Fibroblast of skin of left biceps (primary cell): ENCODE measurements around the gene IP6K3.
A peak's percentile ranks its signal among the peaks of the same experiment; 100 is the strongest.

Experiments
- DNase-seq, 2 experiments: peaks; one replicate each; pipeline ENCODE4 v3.0.0-alpha.2; 2013; ENCODE audit warnings: low read depth in 2 of 2

The IP6K3 gene

GRCh38 chr6:33759887-33760629 lies 13.4 kb upstream of the IP6K3 start:
- DNase-seq, result no peak

DNA sequence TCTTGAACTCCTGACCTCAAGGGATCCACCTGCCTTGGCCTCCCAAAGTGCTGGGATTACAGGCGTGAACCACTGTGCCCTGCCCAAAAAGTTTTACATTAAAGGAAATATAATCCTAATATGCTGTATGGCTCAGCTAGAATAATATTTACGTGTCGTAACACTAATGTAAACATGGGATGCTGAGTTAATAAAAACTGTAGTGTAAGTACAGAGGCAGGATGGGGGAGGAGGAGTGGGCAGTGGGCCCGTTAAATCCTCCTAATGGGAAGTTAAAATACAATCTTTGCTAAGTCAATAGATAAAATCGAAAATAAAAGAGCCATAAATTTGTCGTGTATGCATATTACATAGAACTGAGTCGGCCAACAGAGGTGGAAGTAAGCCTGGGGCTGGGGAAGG lies 12.1 kb upstream of the IP6K3 start:
- no peak for DNase-seq

GRCh38 chr6:33757906-33758305 lies 11.2 kb upstream of the IP6K3 start:
- no peak for DNase-seq

DNA sequence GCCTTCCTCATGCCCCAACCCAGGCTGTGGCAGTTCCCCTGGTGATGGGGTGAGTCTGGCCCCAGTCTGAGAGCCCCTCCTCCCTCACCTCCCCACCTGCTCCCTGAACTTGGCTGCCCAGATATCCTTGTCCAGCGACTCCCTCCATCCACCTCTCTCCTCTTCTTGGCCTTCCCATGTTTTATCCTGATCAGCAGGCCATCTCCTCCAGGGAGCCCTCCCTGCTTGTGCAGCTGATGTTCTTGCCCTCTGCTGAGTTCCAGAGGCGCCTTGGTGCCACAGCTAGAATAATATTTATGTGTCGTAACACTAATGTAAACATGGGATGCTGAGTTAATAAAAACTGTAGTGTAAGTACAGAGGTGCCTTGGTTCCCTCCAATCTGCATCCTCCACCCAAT lies 10.4 kb upstream of the IP6K3 start:
- DNase-seq, result no peak

- no peak for DNase-seq
Observed at GRCh38 chr6:33756211-33756954, 9.7 kb upstream of the IP6K3 start.

GRCh38 chr6:33755070-33755869 lies 8.6 kb upstream of the IP6K3 start:
- no peak for DNase-seq

DNA sequence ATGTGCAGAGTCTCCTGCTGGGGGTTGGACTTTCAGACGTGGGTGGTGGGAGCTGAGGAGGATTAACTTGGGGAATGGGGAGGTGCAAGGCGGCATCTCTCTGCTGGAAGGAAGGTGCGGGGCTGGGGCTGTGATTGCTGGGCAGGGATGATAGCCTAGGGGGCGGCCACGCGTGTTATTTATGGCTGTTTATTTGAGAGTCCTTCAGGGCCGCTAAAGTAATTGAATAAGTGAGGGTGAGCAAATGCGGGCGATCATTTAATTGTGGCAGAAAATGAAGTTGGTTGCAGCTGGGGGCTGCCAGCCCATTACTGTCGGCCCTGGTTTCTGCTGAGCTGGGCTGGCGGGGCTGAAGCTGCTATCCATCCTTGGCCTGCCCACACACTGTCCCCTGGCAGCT lies 7.5 kb upstream of the IP6K3 start:
- no peak for DNase-seq

GRCh38 chr6:33752646-33753015 lies 5.9 kb upstream of the IP6K3 start:
- no peak for DNase-seq

GRCh38 chr6:33751771-33752645 lies 5.3 kb upstream of the IP6K3 start:
- no peak for DNase-seq

GRCh38 chr6:33750244-33750991 lies 3.7 kb upstream of the IP6K3 start:
- no peak for DNase-seq

DNA sequence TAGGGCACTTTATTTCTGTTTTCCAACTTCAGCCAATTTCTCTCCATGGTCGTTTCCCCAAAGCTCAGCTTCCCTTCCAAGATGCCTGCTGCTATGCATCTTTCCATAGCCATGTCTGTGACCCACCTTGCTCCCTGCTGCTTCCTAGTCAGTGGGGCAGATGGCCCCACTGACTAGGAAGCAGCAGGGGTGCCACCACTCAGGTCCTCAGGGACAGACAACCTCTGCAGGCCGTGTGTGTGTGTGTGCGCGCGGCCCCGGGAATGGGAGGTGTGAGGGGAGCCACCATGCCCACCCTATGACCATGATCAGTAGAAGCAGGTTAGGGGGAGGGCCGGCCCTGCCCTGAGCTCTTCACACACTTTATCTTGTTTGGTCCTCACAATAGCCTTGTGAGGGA lies 2.7 kb upstream of the IP6K3 start:
- no peak for DNase-seq

- no peak for DNase-seq
Observed at GRCh38 chr6:33748841-33749240, 2.1 kb upstream of the IP6K3 start.

DNA sequence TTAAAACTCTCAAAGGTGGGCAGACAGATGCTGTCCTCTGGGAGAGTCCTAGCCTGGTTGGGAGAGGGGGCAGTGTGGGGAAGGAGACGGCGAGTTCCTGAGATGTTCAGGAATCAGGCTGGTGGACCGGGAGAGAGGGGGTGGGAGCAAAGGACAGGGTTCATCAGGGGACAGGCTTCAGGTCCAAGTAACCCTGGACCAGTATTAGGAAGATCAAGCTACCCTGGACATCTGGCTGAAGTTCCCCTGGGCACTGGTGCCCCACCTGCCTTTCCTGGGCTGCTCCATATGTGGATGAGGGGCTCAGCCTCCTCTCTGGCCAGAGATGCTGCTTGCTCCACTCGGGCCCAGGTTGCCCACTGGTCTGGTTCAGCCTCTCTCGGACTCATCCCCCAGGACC lies 1.1 kb upstream of the IP6K3 start:
- no peak for DNase-seq

GRCh38 chr6:33746036-33746600 lies 587 bp downstream of the IP6K3 start:
- DNase-seq, result no peak

DNA sequence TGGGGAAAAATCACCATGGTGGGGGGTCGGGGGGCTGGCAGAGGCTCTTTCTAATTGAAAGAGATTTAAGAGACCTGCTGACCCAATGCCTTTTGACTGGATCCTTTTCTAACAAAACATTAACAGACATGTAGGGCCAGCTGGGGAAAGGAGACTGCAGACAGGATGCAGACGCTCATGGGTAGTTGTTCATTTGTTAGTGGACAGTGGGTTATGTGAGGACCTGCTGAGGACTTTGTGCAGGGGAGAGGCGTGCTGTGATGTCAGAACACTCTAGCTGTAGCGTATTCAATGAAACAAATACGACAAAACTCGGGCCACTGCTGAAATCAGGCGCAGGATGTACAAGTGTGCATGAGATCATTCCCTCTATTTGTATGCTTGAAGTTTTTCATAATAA lies 1.2 kb downstream of the IP6K3 start:
- DNase-seq, result no peak

- DNase-seq, result no peak
Observed at GRCh38 chr6:33744895-33745546, 1.7 kb downstream of the IP6K3 start.

DNA sequence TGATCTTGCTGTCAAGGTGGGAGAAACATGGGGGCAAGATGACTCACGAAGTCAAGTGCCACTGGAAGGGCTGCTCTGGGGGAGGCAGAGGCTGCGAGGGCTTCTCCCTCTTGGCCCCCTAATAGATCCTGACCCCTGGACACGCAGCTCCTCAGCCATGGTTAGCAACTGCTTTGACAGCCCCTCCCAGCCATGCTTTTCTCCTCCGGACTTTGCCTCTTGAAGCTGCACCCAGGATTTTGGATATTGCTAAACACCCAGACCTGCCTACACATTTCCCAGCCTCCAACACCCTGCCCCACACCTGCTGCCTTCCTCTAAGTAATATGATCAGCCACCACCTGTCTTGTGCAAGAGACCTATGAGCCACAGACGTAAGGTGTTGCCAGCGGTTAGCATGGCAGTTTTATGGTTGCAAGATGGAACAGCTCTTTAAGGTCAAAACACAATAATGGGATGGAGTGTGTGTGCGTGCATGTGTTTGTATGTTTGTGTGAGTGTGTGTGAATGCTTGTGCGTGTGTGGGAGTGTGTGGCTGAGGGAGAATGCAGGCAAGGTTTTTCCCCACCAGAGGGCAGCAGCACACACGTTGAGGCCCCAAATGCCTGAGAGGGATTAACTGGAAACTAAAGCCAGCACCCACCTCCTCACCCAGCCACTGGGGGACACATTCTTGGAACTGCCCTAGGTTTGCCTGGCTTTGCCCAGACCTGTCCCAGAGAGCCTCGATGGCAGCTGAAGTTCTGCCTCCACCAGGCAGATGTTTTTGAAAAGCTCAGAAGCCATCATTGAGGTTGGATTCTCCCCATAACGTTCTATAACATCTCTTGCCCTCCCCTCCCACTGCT lies 2.5 kb downstream of the IP6K3 start:
- DNase-seq, result peak; percentile 30 to 34

- DNase-seq, result no peak
Observed at GRCh38 chr6:33742837-33743236, 3.9 kb downstream of the IP6K3 start.

DNA sequence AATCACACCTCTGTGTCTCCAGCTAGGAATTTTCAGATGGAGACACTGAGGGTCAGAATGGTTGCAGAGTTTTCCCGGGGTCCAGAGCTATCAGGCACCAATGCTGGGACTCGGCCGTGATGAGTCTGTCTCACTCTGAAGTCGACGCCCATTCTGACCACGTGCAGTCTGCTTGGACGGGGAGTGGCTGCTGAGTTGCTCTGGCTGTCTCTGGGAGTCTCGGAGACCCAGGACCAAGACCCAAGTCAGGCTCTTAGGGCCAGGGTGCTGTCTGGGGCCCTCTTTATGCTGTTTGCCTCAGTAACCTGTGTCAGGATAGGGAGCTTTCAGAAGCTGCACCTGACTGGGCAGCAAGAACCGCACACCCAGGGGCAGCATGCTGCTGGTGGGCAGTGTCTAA lies 4.6 kb downstream of the IP6K3 start:
- no peak for DNase-seq
